OCI-LY1 (cell line): ENCODE data around the gene SRL.

Experiments
- H2AFZ ChIP-seq: fragments of 200-600 bp; sonication (generic), shearing (Covaris generic); 2 replicates; pipeline ENCODE4 v1.6.0; 2014; ENCODE audit warnings: antibody characterized with exemption, mild to moderate bottlenecking, low read length
- H3F3A ChIP-seq: fragments of 200-600 bp; sonication (generic), shearing (Covaris generic); 2 replicates; pipeline ENCODE4 v1.6.0; 2014; ENCODE audit warnings: mild to moderate bottlenecking, antibody characterized with exemption, low read length, moderate library complexity; ENCODE audit not compliant: insufficient read depth
- H3K27ac ChIP-seq: fragments of 200-600 bp; sonication (generic); 2 replicates; pipeline ENCODE4 v1.5.1; 2014; ENCODE audit warnings: low read length, mixed run types, mild to moderate bottlenecking, low read depth; ENCODE audit not compliant: poor library complexity, severe bottlenecking
- H3K27me3 ChIP-seq: fragments of 200-600 bp; sonication (generic); 2 replicates; pipeline ENCODE4 v1.6.0; 2014; ENCODE audit warnings: antibody characterized with exemption, mild to moderate bottlenecking, low read length, moderate library complexity; ENCODE audit not compliant: insufficient read depth
- H3K36me3 ChIP-seq: fragments of 200-600 bp; sonication (generic); 2 replicates; pipeline ENCODE4 v1.6.1; 2014; ENCODE audit warnings: mild to moderate bottlenecking, antibody characterized with exemption, low read length, moderate library complexity, mixed read lengths; ENCODE audit not compliant: insufficient read depth
- H3K4me1 ChIP-seq: fragments of 200-600 bp; sonication (generic); 2 replicates; pipeline ENCODE4 v1.5.1; 2014; ENCODE audit warnings: mild to moderate bottlenecking, low read length, moderate library complexity; ENCODE audit not compliant: insufficient read depth, severe bottlenecking
- H3K4me2 ChIP-seq: fragments of 200-600 bp; sonication (generic), shearing (Covaris generic); 2 replicates; pipeline ENCODE4 v1.6.1; 2014; ENCODE audit warnings: low read length
- H3K4me3 ChIP-seq: fragments of 200-600 bp; sonication (generic); 2 replicates; pipeline ENCODE4 v1.5.1; 2014; ENCODE audit warnings: low read length, low read depth, mild to moderate bottlenecking, mixed read lengths; ENCODE audit not compliant: poor library complexity, severe bottlenecking
- H3K79me2 ChIP-seq: fragments of 200-600 bp; shearing (Covaris generic); 2 replicates; pipeline ENCODE4 v1.6.1; 2016; ENCODE audit warnings: mixed run types, low read length, mixed read lengths; ENCODE audit not compliant: insufficient read depth
- H3K9ac ChIP-seq: fragments of 200-600 bp; sonication (generic), shearing (Covaris generic); 2 replicates; pipeline ENCODE4 v1.6.1; 2014; ENCODE audit warnings: mild to moderate bottlenecking, low read length, mixed read lengths
- H3K9me2 ChIP-seq: fragments of 200-600 bp; sonication (generic), shearing (Covaris generic); 2 replicates; pipeline ENCODE4 v1.6.1; 2014; ENCODE audit warnings: low read depth, mild to moderate bottlenecking, low read length, mixed read lengths
- H3K9me3 ChIP-seq: fragments of 200-600 bp; shearing (Covaris generic); 2 replicates; pipeline ENCODE4 v1.6.1; 2014; ENCODE audit warnings: low read length, mixed read lengths
- H4K20me1 ChIP-seq: fragments of 200-600 bp; sonication (generic), shearing (Covaris generic); 2 replicates; pipeline ENCODE4 v1.6.0; 2016; ENCODE audit warnings: mild to moderate bottlenecking, low read length; ENCODE audit not compliant: insufficient read depth
- EZH2 ChIP-seq: fragments of 200-600 bp; sonication (generic), shearing (Covaris generic); IDR thresholded peaks from 2 replicates; pipeline ENCODE4 v1.8.0; 2017; ENCODE audit warnings: borderline replicate concordance, mixed run types, mild to moderate bottlenecking, antibody characterized with exemption, low read length, moderate library complexity, mixed read lengths
- TF ChIP-seq, protein P1 (sequence below): fragments of 200-600 bp; sonication (generic), shearing (Covaris generic); IDR thresholded peaks from 2 replicates; pipeline ENCODE4 v1.5.1; 2017; ENCODE audit warnings: mild to moderate bottlenecking, antibody characterized with exemption, low read length, moderate library complexity, mixed read lengths

Gene SRL

DNA sequence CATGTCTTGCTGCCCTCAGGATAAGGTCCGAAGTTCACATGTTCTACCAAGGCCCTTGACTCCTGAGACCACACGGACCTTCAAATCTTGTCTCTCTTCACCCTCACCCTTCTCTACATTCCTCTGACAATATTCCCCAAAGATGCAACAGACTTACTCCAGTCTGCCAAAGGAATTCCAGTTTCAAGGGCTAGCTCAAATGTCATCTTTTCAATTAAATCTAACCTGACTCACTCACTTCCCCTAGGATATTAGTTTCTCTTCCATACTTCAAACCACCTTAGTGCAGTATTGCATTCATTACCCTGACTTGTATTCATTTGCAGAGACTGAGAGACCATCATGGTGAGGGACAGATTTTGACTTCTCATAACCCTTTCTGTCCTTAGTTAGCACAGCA lies 66.0 kb downstream of the SRL start:
- no peaks in the 10 kb centered on the region for H4K20me1 ChIP-seq
- no peaks in the 10 kb centered on the region for H3K9me3 ChIP-seq
- no peak overlapping the region for H3K9ac ChIP-seq
- no peak overlapping the region for H3K4me2 ChIP-seq
- H3K4me1 ChIP-seq = no peaks in the 10 kb centered on the region
- no peaks in the 10 kb centered on the region for H3F3A ChIP-seq
- H3K4me3 ChIP-seq = no peak overlapping the region
- no peak overlapping the region for H3K27ac ChIP-seq
- H3K9me2 ChIP-seq = no peaks in the 10 kb centered on the region
- no peaks in the 10 kb centered on the region for H3K27me3 ChIP-seq
- no peaks in the 10 kb centered on the region for H3K79me2 ChIP-seq
- no peak for TF ChIP-seq EZH2
- TF ChIP-seq, protein P1, sequence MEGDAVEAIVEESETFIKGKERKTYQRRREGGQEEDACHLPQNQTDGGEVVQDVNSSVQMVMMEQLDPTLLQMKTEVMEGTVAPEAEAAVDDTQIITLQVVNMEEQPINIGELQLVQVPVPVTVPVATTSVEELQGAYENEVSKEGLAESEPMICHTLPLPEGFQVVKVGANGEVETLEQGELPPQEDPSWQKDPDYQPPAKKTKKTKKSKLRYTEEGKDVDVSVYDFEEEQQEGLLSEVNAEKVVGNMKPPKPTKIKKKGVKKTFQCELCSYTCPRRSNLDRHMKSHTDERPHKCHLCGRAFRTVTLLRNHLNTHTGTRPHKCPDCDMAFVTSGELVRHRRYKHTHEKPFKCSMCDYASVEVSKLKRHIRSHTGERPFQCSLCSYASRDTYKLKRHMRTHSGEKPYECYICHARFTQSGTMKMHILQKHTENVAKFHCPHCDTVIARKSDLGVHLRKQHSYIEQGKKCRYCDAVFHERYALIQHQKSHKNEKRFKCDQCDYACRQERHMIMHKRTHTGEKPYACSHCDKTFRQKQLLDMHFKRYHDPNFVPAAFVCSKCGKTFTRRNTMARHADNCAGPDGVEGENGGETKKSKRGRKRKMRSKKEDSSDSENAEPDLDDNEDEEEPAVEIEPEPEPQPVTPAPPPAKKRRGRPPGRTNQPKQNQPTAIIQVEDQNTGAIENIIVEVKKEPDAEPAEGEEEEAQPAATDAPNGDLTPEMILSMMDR = no peak
- H2AFZ ChIP-seq = no peak overlapping the region
- H3K36me3 ChIP-seq = no peaks in the 10 kb centered on the region

DNA sequence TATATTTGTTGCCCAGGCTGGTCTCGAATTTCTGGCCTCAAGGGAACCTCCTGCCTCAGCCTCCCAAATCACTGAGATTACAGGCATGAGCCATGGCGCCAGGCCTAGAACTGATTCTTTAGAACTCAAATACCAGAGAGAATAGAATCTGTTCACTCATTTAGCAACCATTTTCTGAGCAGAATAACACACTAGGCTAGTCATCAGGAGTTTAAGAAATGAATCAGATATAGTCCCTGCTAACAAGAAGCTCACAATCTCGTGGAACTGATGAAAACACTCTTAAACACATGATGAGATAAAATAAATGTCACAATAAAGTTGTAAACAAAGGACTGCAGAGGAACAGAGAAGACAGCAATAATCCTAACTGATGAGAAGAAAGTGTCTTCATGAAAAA lies 69.8 kb downstream of the SRL start:
- H3K4me1 ChIP-seq = no peaks in the 10 kb centered on the region
- no peaks in the 10 kb centered on the region for H4K20me1 ChIP-seq
- no peaks in the 10 kb centered on the region for H3K9me3 ChIP-seq
- peaks cover 3% of the 10 kb centered on the region; the same call in 1 of the 2 replicates for H3K27me3 ChIP-seq
- no peaks in the 10 kb centered on the region for H3K79me2 ChIP-seq
- no peak overlapping the region for H2AFZ ChIP-seq
- H3K36me3 ChIP-seq = no peaks in the 10 kb centered on the region
- no peaks in the 10 kb centered on the region for H3K9me2 ChIP-seq
- TF ChIP-seq, protein P1 = no peak
- no peak for TF ChIP-seq EZH2
- H3K4me3 ChIP-seq = no peak overlapping the region
- H3F3A ChIP-seq = no peaks in the 10 kb centered on the region
- no peak overlapping the region for H3K27ac ChIP-seq
- no peak overlapping the region for H3K4me2 ChIP-seq
- H3K9ac ChIP-seq = no peak overlapping the region

DNA sequence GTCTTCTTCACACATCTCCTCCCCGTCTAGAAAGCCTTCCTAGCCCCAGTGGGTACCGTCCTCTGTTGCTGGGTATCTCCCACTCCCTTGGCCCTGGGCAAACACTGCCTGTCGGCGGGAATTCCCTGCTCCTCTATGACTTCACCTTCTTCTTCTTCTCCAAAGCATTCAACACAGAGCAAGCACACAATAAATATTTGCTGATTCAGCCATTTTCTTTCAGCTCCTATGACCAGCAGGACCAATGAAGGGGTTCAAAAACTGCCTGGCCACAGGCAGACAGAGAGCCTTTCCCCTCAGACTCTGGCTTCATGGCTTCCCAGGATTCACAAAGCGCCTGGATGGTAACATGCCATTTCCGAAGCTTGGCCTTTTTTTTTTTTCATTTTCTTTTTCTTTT lies 72.5 kb downstream of the SRL start:
- Histone ChIP-seq H3K79me2 (no peaks in the 10 kb centered on the region), H3K4me3 (no peak overlapping the region), H3K36me3 (no peaks in the 10 kb centered on the region), H3F3A (no peaks in the 10 kb centered on the region), H4K20me1 (no peaks in the 10 kb centered on the region), H3K27ac (no peak overlapping the region), H3K9me3 (no peaks in the 10 kb centered on the region), H3K4me1 (no peaks in the 10 kb centered on the region), H3K4me2 (no peak overlapping the region), H3K9ac (no peak overlapping the region), H3K9me2 (no peaks in the 10 kb centered on the region), H3K27me3 (peaks cover 3% of the 10 kb centered on the region; the same call in 1 of the 2 replicates), H2AFZ (no peak overlapping the region)
- TF ChIP-seq, protein P1 = no peak
- no peak for TF ChIP-seq EZH2
